ENCODE results near the gene NFATC1. TPM values are rescaled to one million over a fixed set of nuclear protein-coding genes. Genes with fewer than 3 reads are reported as not detected.

The NFATC1 gene
- total and polyA plus RNA-seq, 8 donors, result 3.4 to 7.9 (median 4.4) TPM

DNA sequence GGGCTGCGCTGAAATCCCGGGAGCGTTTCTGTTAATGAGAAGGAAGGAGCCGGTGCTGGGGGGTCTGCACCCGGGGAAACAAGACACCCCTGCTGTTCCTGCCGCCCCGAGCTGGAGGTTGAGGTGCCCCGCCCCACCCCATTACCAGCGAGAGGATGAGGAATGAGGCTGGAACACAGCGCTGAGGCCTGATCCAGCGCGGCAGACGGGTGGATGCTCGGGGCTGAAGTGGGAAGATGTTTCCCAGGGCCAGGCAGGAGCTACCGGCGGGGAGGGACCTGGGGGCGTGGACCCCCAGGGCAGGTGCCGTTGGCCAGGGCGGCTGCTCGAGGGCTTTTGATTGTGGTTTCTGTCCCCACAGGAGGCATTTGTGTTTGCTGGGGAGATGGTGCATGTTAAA, 149.5 kb downstream of the NFATC1 start:
- no peak for ATAC-seq
- Histone ChIP-seq H3K4me3 (no peak overlapping the region), H3K36me3 (no peaks in the 10 kb centered on the region), H3K27me3 (no peaks in the 10 kb centered on the region), H3K9me3 (no peaks in the 10 kb centered on the region), H3K4me1 (no peaks in the 10 kb centered on the region), H3K27ac (no peak overlapping the region)
- WGBS, 2 donors, result 53 to 60% methylated on average over 20 of the region's 20 CpGs
- peak in 2 of 6 donors; percentile 8 to 37 for DNase-seq
- FAIRE-seq, result no peak
- TF ChIP-seq, protein P1, sequence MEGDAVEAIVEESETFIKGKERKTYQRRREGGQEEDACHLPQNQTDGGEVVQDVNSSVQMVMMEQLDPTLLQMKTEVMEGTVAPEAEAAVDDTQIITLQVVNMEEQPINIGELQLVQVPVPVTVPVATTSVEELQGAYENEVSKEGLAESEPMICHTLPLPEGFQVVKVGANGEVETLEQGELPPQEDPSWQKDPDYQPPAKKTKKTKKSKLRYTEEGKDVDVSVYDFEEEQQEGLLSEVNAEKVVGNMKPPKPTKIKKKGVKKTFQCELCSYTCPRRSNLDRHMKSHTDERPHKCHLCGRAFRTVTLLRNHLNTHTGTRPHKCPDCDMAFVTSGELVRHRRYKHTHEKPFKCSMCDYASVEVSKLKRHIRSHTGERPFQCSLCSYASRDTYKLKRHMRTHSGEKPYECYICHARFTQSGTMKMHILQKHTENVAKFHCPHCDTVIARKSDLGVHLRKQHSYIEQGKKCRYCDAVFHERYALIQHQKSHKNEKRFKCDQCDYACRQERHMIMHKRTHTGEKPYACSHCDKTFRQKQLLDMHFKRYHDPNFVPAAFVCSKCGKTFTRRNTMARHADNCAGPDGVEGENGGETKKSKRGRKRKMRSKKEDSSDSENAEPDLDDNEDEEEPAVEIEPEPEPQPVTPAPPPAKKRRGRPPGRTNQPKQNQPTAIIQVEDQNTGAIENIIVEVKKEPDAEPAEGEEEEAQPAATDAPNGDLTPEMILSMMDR (IDR thresholded peaks at IDR 0.05), result no peak
- intact Hi-C loops (cut with DNase I), result no loop called here

DNA sequence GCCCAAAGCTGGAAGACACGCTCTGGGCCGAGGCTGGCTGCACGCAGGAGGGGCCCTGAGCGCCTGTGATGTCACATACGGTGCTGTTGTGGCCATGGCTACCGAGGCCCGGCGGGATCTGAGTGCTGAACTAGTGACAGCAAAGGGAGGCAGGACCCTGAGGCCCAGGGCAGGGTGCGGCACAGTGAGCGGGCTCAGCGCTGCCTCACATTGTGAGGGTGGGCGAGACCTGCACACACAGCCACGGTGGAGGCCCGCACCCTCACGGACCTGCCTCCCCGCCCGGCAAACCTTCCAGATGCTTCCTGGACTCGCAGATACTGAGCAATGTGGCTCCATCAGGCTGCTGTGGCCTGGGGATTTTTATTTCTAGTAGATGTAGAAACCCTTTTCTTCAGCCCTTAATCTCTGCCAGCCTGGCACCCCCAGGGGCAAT, 150.0 kb downstream of the NFATC1 start:
- Histone ChIP-seq H3K27ac (no peak overlapping the region), H3K4me3 (no peak overlapping the region), H3K4me1 (no peaks in the 10 kb centered on the region), H3K27me3 (no peaks in the 10 kb centered on the region), H3K36me3 (no peaks in the 10 kb centered on the region), H3K9me3 (no peaks in the 10 kb centered on the region)
- 55 to 74% methylated on average over 18 of the region's 18 CpGs for WGBS, 2 donors
- ATAC-seq (no peak), DNase-seq (peak in 2 of 6 donors; percentile 5 to 36), FAIRE-seq (no peak)
- intact Hi-C loops (cut with DNase I), result no loop called here
- TF ChIP-seq, protein P1 (IDR thresholded peaks at IDR 0.05), result no peak

DNA sequence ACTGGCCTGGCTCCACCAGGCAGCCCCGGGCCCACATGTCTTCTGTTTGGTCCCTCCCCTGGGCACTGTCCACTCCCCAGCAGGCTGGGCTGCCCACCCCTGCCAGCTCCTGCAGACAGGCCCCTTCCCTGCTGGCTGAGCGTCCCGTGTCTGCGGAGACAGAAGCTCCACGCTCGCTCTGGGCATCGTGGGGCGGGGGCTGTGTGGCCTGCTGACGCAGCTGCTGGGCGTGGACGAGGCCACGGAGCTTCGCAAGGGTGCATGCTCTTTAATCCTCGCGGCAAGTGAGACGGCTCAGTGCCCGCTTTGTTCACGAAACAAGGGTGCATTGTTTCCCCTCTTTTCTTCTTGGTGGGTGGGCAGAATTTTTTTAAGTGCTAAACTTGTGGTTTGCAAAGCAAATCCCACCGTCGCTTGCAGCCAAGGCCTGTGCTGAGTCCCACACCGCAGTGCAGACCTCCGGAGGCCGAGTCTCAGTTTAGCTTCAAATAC, 151.1 kb downstream of the NFATC1 start:
- Histone ChIP-seq H3K4me1 (no peaks in the 10 kb centered on the region), H3K36me3 (no peaks in the 10 kb centered on the region), H3K27ac (no peak overlapping the region), H3K27me3 (no peaks in the 10 kb centered on the region), H3K9me3 (no peaks in the 10 kb centered on the region), H3K4me3 (no peak overlapping the region)
- ATAC-seq (no peak), DNase-seq (no peak), FAIRE-seq (no peak)
- 45 to 54% methylated on average over 23 of the region's 23 CpGs for WGBS, 2 donors
- intact Hi-C loops (cut with DNase I), result no loop called here
- TF ChIP-seq, protein P1 (IDR thresholded peaks at IDR 0.05), result no peak

DNA sequence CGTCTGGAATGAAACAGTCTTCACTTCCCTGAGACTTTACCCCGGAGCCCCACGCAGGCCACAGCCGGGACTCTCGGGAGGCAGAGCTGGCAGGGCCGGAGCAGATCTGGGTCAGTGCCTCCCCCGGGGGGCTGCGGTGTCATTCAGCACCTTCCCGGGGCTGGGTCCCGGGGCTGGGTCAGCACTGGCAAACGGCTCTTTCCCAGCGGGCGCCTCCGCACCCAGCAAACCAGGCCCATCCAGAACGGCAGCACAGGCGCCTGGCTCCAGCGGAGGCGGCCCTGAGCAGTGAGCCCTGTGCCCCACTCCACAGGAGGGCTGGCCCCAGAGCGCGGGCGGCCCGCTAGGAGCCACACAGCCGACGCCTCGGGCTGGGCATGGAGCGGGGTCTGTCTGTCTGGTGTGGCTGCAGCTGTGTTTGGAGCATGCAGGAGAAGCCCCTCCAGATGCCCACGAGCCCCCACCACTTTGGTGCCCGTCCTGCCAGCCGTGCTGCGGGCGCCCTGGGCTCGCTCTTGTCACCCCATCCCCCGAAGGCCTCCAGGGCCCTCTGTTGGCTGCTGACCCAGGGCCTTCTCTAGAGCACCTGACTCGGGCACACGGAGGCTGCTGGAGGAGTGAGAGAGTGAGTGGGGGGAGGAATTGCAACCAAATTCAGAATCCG, 151.8 kb downstream of the NFATC1 start:
- no peaks in the 10 kb centered on the region for H3K9me3 ChIP-seq
- no peak overlapping the region for H3K4me3 ChIP-seq
- ATAC-seq (no peak), FAIRE-seq (no peak), DNase-seq (peak in 1 of 6 donors; percentile 12)
- H3K36me3 ChIP-seq, result no peaks in the 10 kb centered on the region
- H3K27me3 ChIP-seq, result no peaks in the 10 kb centered on the region
- WGBS, 2 donors, result 73 to 76% methylated on average over 35 to 36 of the region's 36 CpGs
- H3K27ac ChIP-seq, result no peak overlapping the region
- no peaks in the 10 kb centered on the region for H3K4me1 ChIP-seq
- TF ChIP-seq, protein P1 (IDR thresholded peaks at IDR 0.05), result no peak
- intact Hi-C loops (cut with DNase I), result no loop called here

DNA sequence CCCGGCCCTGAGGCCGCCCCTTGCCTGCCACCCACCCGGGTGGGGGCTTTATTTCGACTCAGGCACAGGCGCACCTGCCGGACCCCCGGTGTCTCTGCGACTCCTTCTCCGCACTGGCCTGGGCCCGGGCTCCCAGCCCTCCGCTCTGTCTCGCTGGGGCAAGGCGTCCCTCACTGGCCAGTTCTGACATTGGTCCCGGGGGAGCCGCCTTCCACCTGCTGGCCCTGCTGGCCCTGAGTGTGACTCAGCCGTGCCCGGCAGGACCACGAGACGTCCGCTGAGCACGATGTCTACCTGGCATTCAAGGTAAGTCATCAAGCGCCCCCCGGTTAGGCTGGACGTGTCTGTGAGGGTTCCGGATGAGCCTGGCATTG, 152.3 kb downstream of the NFATC1 start:
- H3K36me3 ChIP-seq, result no peaks in the 10 kb centered on the region
- peak in 1 of 6 donors; percentile 11 for DNase-seq

More for the DNA sequence above, 152.3 kb downstream of the NFATC1 start:
- FAIRE-seq, result no peak
- H3K4me3 ChIP-seq, result no peak overlapping the region
- no peak for ATAC-seq
- no peaks in the 10 kb centered on the region for H3K9me3 ChIP-seq
- intact Hi-C loops (cut with DNase I), result no loop called here
- no peak overlapping the region for H3K27ac ChIP-seq
- TF ChIP-seq, protein P1 (IDR thresholded peaks at IDR 0.05), result no peak
- H3K27me3 ChIP-seq, result no peaks in the 10 kb centered on the region
- WGBS, 2 donors, result 81 to 90% methylated on average over 24 to 25 of the region's 25 CpGs
- no peaks in the 10 kb centered on the region for H3K4me1 ChIP-seq
